Fibroblast of lung (primary cell): ENCODE results near the gene COL25A1. TPM values are rescaled to one million over a fixed set of nuclear protein-coding genes. Genes with fewer than 3 reads are reported as not detected.
A peak's percentile ranks its signal among the peaks of the same experiment; 100 is the strongest.
"Not testable (repeated sequence)": the region's sequence is repeated elsewhere in the genome, so short reads cannot be mapped to it uniquely, and the experiment has no call there.

Experiments used
- DNase-seq, 2 donors: peaks; one replicate each; pipeline versions ENCODE4 v3.0.0 to v3.0.0-alpha.2; 2010; ENCODE audit warnings: low read depth in 2 of 2
- H2AFZ ChIP-seq: 2 replicates; pipeline ENCODE4 v1.5.1; 2012; ENCODE audit warnings: low read length, control low read depth, inconsistent platforms
- H3K27ac ChIP-seq: 2 replicates; pipeline ENCODE4 v1.5.1; 2011; ENCODE audit warnings: low read length, control low read depth; ENCODE audit not compliant: insufficient read depth
- H3K27me3 ChIP-seq: 2 replicates; pipeline ENCODE4 v1.5.1; 2011; ENCODE audit warnings: mild to moderate bottlenecking, low read length; ENCODE audit not compliant: control insufficient read depth, insufficient read depth
- H3K36me3 ChIP-seq: 2 replicates; pipeline ENCODE4 v1.5.1; 2011; ENCODE audit warnings: low read length; ENCODE audit not compliant: control insufficient read depth, insufficient read depth
- H3K4me1 ChIP-seq: 2 replicates; pipeline ENCODE4 v1.5.1; 2011; ENCODE audit warnings: low read length; ENCODE audit not compliant: control insufficient read depth, insufficient read depth; ENCODE audit errors: extremely low read depth
- H3K4me2 ChIP-seq: 2 replicates; pipeline ENCODE4 v1.5.1; 2011; ENCODE audit warnings: low read length, control low read depth; ENCODE audit not compliant: insufficient read depth; ENCODE audit errors: extremely low read depth
- H3K4me3 ChIP-seq, 4 experiments: fragments of 200-600 bp in 1 of 4; sonication (generic) in 1 of 4; replicated peaks in 1 of 4; 2 replicates each; pipeline ENCODE4 v1.5.1; 2011 to 2016; ENCODE audit warnings: low read length in 4 of 4, low read depth in 3 of 4, mild to moderate bottlenecking in 3 of 4, control low read depth in 2 of 4, inconsistent platforms in 1 of 4, mixed read lengths in 1 of 4; ENCODE audit not compliant: insufficient read depth in 1 of 4; ENCODE audit errors: control extremely low read depth in 1 of 4
- H3K79me2 ChIP-seq: 2 replicates; pipeline ENCODE4 v1.5.1; 2012; ENCODE audit warnings: mild to moderate bottlenecking, low read length, inconsistent platforms; ENCODE audit not compliant: control insufficient read depth, insufficient read depth
- H3K9ac ChIP-seq: 2 replicates; pipeline ENCODE4 v1.5.1; 2011; ENCODE audit warnings: mild to moderate bottlenecking, low read length, control low read depth; ENCODE audit not compliant: insufficient read depth
- H3K9me3 ChIP-seq: 2 replicates; pipeline ENCODE4 v1.5.1; 2012; ENCODE audit warnings: low read depth, low read length; ENCODE audit not compliant: control insufficient read depth, insufficient read depth
- H4K20me1 ChIP-seq: 2 replicates; pipeline ENCODE4 v1.5.1; 2011; ENCODE audit warnings: low read length; ENCODE audit not compliant: control insufficient read depth, insufficient read depth; ENCODE audit errors: extremely low read depth
- EZH2 ChIP-seq: IDR thresholded peaks from 2 replicates; pipeline ENCODE4 v1.5.1; 2012; ENCODE audit warnings: low read length, control low read depth, mild to moderate bottlenecking; ENCODE audit errors: missing control alignments
- polyA plus RNA-seq, 2 donors: library from polyadenylated mRNA; depleted of rRNA in 1 of 2; stranded (reverse) in 1 of 2; unstranded in 1 of 2; fragments of >200 nt; gene quantifications; 2 replicates each; pipeline ENCODE4 v1.2.1, GENCODE V29; 2011 to 2012; ENCODE audit warnings: missing spikeins in 1 of 2
- total RNA-seq: library from RNA; depleted of rRNA; stranded (reverse); fragments of >200 nt; gene quantifications from 2 replicates; pipeline ENCODE4 v1.2.1, GENCODE V29; 2014
- TF ChIP-seq, protein P1 (sequence below), 2 donors: IDR thresholded peaks in 1 of 2; conservative IDR thresholded peaks in 1 of 2; 1 replicate in 1 of 2; 2 replicates in 1 of 2; pipeline ENCODE4 v1.5.1; 2011 to 2012; ENCODE audit warnings: low read length in 2 of 2, control low read depth in 1 of 2, inconsistent platforms in 1 of 2, low read depth in 1 of 2, mild to moderate bottlenecking in 1 of 2

The COL25A1 gene
- total and polyA plus RNA-seq, 2 donors (not counting 1 experiment from before 2014, with no cell fraction given) = under 0.01 to 0.01 TPM

DNA sequence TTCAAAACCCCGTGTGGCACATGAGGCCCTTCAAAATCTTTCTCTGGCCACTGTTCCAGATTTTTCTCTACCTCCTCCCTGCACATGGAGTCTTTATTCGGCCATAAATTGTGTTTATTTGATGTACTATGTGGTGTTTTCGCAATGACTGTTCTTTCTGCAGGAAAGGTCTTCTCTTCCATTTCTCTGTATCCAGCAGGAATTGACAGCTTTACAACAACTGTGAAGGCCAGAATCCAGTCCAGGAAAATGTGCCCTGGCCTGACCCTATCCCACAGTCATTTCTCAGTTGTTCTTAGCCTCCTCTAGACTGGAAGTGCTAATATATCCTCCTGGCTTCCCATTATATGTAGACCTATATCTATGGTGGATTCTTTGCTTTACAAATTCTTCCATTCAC, 191.4 kb downstream of the COL25A1 start:
- Histone ChIP-seq H3K27me3 (no peaks in the 10 kb centered on the region), H3K9me3 (no peaks in the 10 kb centered on the region), H2AFZ (no peak overlapping the region), H3K36me3 (no peaks in the 10 kb centered on the region), H3K4me1 (no peaks in the 10 kb centered on the region), H4K20me1 (no peaks in the 10 kb centered on the region), H3K4me3 (no peak overlapping the region), H3K9ac (no peak overlapping the region), H3K4me2 (no peak overlapping the region), H3K27ac (no peak overlapping the region), H3K79me2 (no peaks in the 10 kb centered on the region)
- no peak for DNase-seq
- TF ChIP-seq, protein P1, sequence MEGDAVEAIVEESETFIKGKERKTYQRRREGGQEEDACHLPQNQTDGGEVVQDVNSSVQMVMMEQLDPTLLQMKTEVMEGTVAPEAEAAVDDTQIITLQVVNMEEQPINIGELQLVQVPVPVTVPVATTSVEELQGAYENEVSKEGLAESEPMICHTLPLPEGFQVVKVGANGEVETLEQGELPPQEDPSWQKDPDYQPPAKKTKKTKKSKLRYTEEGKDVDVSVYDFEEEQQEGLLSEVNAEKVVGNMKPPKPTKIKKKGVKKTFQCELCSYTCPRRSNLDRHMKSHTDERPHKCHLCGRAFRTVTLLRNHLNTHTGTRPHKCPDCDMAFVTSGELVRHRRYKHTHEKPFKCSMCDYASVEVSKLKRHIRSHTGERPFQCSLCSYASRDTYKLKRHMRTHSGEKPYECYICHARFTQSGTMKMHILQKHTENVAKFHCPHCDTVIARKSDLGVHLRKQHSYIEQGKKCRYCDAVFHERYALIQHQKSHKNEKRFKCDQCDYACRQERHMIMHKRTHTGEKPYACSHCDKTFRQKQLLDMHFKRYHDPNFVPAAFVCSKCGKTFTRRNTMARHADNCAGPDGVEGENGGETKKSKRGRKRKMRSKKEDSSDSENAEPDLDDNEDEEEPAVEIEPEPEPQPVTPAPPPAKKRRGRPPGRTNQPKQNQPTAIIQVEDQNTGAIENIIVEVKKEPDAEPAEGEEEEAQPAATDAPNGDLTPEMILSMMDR (conservative IDR thresholded peaks at IDR 0.05 in 1 of 2, IDR thresholded peaks at IDR 0.05 in 1 of 2; ENCODE audit: low read depth in 1 of 2, low read length in 2 of 2) = no peak
- TF ChIP-seq EZH2 = no peak

DNA sequence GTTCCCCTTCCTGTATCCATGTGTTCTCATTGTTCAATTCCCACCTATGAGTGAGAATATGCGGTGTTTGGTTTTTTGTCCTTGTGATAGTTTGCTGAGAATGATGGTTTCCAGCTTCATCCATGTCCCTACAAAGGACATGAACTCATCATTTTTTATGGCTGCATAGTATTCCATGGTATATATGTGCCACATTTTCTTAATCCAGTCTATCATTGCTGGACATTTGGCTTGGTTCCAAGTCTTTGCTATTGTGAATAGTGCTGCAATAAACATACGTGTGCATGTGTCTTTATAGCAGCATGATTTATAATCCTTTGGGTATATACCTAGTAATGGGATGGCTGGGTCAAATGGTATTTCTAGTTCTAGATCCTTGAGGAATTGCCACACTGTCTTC, 194.2 kb downstream of the COL25A1 start:
- not testable (repeated sequence) for H3K4me1 ChIP-seq, DNase-seq, H3K9ac ChIP-seq, H3K4me2 ChIP-seq, H3K9me3 ChIP-seq, H3K4me3 ChIP-seq, H3K27me3 ChIP-seq, H3K27ac ChIP-seq, H2AFZ ChIP-seq, H3K36me3 ChIP-seq, H3K79me2 ChIP-seq, H4K20me1 ChIP-seq

DNA sequence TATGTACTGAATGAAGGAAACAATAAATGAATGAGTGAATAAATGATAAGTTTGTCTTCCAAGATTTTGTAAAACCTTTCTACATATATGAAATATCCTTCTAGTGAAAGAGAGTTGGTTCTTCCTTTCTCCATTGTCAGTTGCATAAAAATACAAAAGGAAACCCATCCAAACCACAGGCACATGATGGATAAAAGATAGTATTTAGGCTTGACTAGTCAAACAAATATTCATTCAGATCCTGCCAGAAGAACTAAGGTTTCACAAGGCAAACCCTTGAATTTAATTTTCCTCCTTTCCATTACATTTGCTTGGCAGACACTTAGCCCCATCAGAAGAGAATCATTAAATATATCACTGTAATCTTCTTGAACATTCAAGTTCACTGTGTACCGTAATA, 208.4 kb downstream of the COL25A1 start:
- H3K9me3 ChIP-seq = no peaks in the 10 kb centered on the region
- TF ChIP-seq, protein P1 (conservative IDR thresholded peaks at IDR 0.05 in 1 of 2, IDR thresholded peaks at IDR 0.05 in 1 of 2; ENCODE audit: low read depth in 1 of 2, low read length in 2 of 2) = no peak
- TF ChIP-seq EZH2 = no peak
- no peaks in the 10 kb centered on the region for H4K20me1 ChIP-seq
- no peak overlapping the region for H3K4me3 ChIP-seq
- H3K9ac ChIP-seq = no peak overlapping the region
- H3K36me3 ChIP-seq = no peaks in the 10 kb centered on the region
- H3K27me3 ChIP-seq = no peaks in the 10 kb centered on the region
- H3K79me2 ChIP-seq = no peaks in the 10 kb centered on the region
- H3K27ac ChIP-seq = no peak overlapping the region
- DNase-seq = peak in 1 of 2 donors; percentile 54
- no peak overlapping the region for H2AFZ ChIP-seq
- no peaks in the 10 kb centered on the region for H3K4me1 ChIP-seq
- no peak overlapping the region for H3K4me2 ChIP-seq
